ENCODE results near the gene SPINK9.
"Not testable (repeated sequence)": the region's sequence is repeated elsewhere in the genome, so short reads cannot be mapped to it uniquely, and the experiment has no call there.

SPINK9 gene, protein sequence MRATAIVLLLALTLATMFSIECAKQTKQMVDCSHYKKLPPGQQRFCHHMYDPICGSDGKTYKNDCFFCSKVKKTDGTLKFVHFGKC

DNA sequence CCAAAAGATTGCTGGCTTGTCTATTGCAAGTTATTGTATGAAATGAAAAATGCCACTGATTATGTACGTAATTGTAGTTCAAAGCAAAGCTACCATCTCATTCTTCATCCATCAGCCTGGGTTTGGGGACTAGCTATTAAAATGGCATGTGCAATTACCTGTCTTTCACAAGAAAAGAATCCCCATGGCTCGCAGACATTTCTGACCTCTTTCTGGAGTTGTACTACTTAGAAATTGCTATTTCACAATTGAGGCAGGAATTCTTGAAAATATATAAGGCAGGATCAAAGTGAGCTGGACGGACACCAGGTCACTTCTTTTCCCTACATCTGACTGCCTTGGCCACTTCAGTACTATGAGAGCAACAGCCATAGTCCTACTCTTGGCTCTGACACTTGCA is at the start of gene SPINK9:
SPINK9 (plus strand) TSS at position 301 of the 400 bp plus-strand sequence; CDS start at position 356, 55 bp downstream.
- Histone ChIP-seq H3K9ac (ENCODE audit: low read depth, low read length) (no peak within 1 kb of the TSS), H3K36me3 (ENCODE audit: insufficient read depth, low read length) (no peaks in the 10 kb centered on the region), H3K4me1 (ENCODE audit: insufficient read depth, low read length) (no peaks in the 10 kb centered on the region), H3K9me3 (ENCODE audit: control insufficient read depth, insufficient read depth, low read length) (no peaks in the 10 kb centered on the region; the same call in none of the 2 replicates)

DNA sequence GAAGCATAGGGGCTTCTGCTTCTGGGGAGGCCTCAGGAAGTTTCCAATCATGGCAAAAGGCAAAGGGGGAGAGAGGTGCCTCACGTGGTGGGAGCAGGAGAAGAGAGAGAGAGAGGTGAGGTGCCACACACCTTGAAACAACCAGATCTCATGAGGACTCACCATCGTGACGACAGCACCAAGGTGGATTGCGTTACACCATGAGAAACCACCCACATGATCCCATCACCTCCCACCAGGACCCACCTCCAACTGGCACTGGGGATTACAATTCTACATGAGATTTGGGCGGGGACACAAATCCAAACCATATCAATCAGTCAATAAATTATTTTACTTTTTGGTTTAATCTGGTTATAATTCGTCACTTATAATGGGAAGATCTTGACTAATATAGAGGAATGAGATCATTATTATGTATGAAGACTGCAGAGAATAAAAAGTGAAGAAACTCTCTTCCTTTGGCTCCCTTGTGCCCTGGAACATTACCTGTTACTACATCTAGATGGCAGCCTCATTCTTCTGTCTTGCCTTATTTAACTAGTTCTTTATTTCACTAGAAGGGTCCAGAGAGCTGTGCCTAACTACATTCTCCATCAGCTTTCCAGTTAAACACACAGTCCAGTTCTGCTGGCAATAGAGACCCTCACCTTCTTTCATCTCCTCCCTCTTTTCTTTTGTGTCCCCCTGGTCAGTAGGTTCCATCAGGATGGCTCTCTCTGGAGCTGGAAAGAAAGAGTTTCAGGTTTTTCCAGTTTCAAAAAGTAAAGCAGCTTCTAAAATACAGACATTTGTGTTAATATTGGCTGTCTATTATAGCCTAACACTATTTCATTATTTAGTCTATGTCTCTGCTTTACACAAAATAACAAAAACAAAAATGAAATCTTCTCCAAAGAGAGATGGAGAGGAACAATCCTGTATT is 44.8 kb upstream of the SPINK9 start:
- H3K9ac ChIP-seq (ENCODE audit: low read depth, low read length), result no peak overlapping the region
- H3K36me3 ChIP-seq (ENCODE audit: insufficient read depth, low read length), result no peaks in the 10 kb centered on the region
- no peaks in the 10 kb centered on the region for H3K9me3 ChIP-seq (ENCODE audit: control insufficient read depth, insufficient read depth, low read length)
- no peaks in the 10 kb centered on the region for H3K4me1 ChIP-seq (ENCODE audit: insufficient read depth, low read length)

DNA sequence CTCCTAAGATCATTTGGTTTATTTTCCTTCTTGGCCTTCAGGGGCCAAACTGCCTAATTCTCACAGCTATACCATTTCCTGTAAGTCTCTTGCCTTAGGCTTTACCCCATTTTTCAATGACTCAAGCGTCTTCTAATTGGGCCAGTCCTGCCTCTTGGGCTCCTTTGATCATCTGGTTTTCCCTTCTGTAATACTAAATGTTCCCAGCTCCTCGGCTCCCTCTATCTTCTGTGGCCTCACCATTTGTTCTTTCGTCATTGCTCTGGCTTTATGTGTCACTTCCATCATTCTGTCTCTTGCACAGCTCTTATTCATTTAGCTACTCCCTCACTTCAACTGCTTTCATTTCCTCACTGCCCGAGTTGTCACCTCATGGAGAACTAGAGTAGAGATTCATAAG is 37.6 kb upstream of the SPINK9 start:
- H3K9ac ChIP-seq (ENCODE audit: low read depth, low read length), result no peak overlapping the region
- no peaks in the 10 kb centered on the region for H3K9me3 ChIP-seq (ENCODE audit: control insufficient read depth, insufficient read depth, low read length)
- H3K36me3 ChIP-seq (ENCODE audit: insufficient read depth, low read length), result no peaks in the 10 kb centered on the region
- no peaks in the 10 kb centered on the region for H3K4me1 ChIP-seq (ENCODE audit: insufficient read depth, low read length)

DNA sequence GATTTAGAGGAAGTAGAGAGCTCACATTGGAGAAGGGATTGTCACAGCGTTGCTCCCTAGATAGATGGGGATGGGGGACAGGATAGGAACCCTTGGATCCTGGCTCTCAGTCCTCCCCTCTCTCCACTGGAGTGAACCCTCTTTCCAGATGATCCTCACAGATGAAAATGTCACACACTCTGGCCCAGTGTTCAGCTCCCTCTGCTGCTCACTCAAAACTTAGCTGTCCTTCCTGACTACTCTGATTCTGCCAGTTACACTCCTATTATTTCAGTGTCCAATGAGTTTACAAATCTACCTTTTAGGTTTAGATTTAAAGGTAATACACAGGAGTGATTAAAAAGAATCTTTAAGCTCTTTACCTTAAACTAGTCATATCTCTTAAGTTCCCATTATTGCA is 28.9 kb upstream of the SPINK9 start:
- Histone ChIP-seq H3K4me1 (ENCODE audit: insufficient read depth, low read length) (no peaks in the 10 kb centered on the region), H3K9me3 (ENCODE audit: control insufficient read depth, insufficient read depth, low read length) (no peaks in the 10 kb centered on the region), H3K9ac (ENCODE audit: low read depth, low read length) (no peak overlapping the region), H3K36me3 (ENCODE audit: insufficient read depth, low read length) (no peaks in the 10 kb centered on the region)

DNA sequence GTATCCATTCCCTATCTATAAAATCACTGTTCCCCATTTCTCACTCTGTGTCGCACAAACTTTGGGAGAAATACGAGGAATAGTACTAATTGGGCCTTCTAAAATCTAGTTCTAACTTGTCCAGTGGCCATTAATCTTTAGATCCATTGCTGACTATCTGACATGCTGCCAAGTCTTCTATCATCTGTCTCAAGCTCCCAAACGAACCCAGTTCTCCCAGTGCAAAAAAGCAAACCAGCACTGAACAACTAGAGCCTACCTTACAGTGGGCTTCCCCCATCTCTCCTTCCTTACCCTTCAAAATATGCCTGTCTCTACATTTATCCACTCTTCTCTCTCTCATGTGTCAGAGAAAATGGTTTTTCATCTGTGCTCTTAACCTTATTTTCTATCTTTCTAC is 26.3 kb upstream of the SPINK9 start:
- no peaks in the 10 kb centered on the region for H3K9me3 ChIP-seq (ENCODE audit: control insufficient read depth, insufficient read depth, low read length)
- no peaks in the 10 kb centered on the region for H3K36me3 ChIP-seq (ENCODE audit: insufficient read depth, low read length)
- no peak overlapping the region for H3K9ac ChIP-seq (ENCODE audit: low read depth, low read length)
- H3K4me1 ChIP-seq (ENCODE audit: insufficient read depth, low read length), result no peaks in the 10 kb centered on the region

DNA sequence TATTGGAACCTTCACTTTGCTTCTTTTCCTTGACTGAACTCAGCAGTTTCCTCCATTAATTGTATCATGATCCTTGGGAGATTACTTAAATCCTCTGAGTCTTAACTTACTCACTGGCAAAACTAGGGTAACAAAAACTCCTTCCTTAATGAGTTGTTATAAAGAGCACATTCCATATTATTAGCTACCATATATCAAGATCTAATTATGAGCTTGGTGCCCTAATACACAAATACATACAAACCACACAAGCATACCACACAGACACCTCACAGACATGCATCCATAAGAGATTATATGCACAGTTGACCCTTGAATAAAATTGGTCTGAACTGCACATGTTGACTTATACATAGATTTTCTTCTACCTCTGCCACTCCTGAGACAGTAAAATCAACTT is 25.6 kb upstream of the SPINK9 start:
- Histone ChIP-seq H3K36me3 (ENCODE audit: insufficient read depth, low read length) (no peaks in the 10 kb centered on the region), H3K9ac (ENCODE audit: low read depth, low read length) (no peak overlapping the region), H3K4me1 (ENCODE audit: insufficient read depth, low read length) (no peaks in the 10 kb centered on the region), H3K9me3 (ENCODE audit: control insufficient read depth, insufficient read depth, low read length) (no peaks in the 10 kb centered on the region)

DNA sequence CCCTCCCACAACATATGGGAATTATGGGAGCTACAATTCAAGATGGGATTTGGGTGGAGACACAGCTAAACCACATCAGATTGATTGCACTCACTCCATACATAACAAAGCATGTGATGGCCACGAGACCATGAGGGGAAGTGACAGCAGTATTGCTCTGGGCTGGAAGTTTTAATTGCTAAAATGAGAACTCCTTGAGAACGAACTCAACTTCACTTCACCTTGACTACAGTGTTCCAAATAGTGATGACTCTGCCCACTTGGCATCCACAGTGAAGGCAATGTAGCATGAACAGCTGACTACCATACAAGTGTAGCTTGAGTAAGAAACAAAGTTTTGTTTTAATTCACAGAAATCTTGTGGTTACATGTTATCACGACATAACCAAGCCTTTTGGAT is 23.9 kb upstream of the SPINK9 start:
- no peak overlapping the region for H3K9ac ChIP-seq (ENCODE audit: low read depth, low read length)
- H3K9me3 ChIP-seq (ENCODE audit: control insufficient read depth, insufficient read depth, low read length), result no peaks in the 10 kb centered on the region
- H3K4me1 ChIP-seq (ENCODE audit: insufficient read depth, low read length), result no peaks in the 10 kb centered on the region
- no peaks in the 10 kb centered on the region for H3K36me3 ChIP-seq (ENCODE audit: insufficient read depth, low read length)

DNA sequence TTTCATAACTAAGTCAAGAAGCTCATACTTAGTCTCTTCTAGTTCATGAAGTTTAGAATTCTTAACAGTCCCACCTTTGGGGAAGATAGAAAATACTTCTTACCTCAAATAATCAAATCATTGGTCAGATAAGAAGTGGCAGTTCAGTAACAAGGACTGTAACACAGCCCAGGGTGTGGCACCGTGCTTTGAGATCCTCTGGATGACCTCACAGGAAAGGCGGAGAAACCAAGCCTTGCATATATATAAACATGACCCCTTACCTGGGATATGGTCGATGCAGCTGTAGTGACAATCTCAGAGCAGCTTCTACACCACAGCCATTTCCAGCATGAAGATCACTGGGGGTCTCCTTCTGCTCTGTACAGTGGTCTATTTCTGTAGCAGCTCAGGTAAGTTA is 23.2 kb upstream of the SPINK9 start, which contains the start of gene SPINK7:
SPINK7 (plus strand) TSS at position 271 of the 400 bp plus-strand sequence; CDS start at position 332, 61 bp downstream.
- H3K36me3 ChIP-seq (ENCODE audit: insufficient read depth, low read length), result no peaks in the 10 kb centered on the region
- H3K9ac ChIP-seq (ENCODE audit: low read depth, low read length), result no peak within 1 kb of the TSS
- H3K4me1 ChIP-seq (ENCODE audit: insufficient read depth, low read length), result no peaks in the 10 kb centered on the region
- no peaks in the 10 kb centered on the region for H3K9me3 ChIP-seq (ENCODE audit: control insufficient read depth, insufficient read depth, low read length)

DNA sequence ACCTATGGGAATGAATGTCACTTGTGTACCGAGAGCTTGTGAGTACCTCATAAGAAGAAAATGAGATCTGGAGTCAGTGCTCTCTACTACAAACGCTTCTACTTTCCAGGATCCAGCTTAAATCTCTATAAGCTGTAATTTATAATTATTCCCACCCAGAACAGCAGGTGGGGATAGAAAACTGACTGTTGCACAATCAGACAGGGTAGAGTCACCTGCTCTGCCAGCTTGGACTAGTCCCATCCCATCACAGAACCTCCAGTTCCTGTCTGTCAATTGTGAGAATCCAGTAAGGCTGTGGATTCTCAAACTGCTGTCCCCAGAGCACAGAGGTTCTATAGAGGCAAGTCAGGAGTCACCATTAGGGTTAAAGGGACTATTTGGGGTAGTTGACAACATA is 21.2 kb upstream of the SPINK9 start:
- Histone ChIP-seq H3K36me3 (ENCODE audit: insufficient read depth, low read length) (no peaks in the 10 kb centered on the region), H3K9ac (ENCODE audit: low read depth, low read length) (no peak overlapping the region), H3K9me3 (ENCODE audit: control insufficient read depth, insufficient read depth, low read length) (no peaks in the 10 kb centered on the region), H3K4me1 (ENCODE audit: insufficient read depth, low read length) (no peaks in the 10 kb centered on the region)

DNA sequence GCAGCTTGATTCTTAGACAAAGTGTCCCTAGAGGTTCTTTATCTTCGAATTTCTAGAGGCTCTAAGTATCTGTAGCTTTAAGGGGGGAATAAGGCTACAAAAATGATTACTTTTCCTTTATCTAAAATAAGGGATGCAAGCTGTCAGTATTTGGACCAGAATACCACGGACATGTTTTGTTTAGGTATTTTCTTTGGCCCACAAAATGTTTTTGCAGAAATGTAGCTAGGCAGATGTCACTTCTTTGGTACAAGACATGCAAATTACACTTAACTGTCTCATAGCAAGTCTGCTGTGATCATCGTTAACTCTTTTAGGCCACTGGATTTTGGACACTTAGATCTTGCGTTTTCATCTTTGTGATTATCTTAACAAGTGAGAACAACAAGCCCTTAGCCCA is 20.6 kb upstream of the SPINK9 start:
- H3K4me1 ChIP-seq (ENCODE audit: insufficient read depth, low read length), result no peaks in the 10 kb centered on the region
- no peaks in the 10 kb centered on the region for H3K36me3 ChIP-seq (ENCODE audit: insufficient read depth, low read length)
- no peak overlapping the region for H3K9ac ChIP-seq (ENCODE audit: low read depth, low read length)
- H3K9me3 ChIP-seq (ENCODE audit: control insufficient read depth, insufficient read depth, low read length), result no peaks in the 10 kb centered on the region

DNA sequence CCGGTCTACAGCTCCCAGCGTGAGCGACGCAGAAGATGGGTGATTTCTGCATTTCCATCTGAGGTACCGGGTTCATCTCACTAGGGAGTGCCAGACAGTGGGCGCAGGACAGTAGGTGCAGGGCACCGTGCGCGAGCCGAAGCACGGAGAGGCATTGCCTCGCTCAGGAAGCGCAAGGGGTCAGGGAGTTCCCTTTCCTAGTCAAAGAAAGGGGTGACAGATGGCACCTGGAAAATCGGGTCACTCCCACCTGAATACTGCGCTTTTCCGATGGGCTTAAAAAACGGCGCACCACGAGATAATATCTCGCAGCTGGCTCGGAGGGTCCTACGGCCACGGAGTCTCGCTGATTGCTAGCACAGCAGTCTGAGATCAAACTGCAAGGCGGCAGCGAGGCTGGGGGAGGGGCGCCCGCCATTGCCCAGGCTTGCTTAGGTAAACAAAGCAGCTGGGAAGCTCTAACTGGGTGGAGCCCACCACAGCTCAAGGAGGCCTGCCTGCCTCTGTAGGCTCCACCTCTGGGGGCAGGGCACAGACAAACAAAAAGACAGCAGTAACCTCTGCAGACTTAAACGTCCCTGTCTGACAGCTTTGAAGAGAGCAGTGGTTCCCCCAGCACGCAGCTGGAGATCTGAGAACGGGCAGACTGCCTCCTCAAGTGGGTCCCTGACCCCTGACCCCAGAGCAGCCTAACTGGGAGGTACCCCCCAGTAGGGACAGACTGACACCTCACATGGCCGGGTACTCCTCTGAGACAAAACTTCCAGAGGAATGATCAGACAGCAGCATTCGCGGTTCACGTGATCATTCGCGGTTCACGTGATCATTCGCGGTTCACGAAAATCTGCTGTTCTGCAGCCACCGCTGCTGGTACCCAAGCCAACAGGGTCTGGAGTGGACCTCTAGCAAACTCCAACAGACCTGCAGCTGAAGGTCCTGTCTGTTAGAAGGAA is 15.1 kb upstream of the SPINK9 start:
- not testable (repeated sequence) for H3K4me1 ChIP-seq (ENCODE audit: insufficient read depth, low read length); H3K36me3 ChIP-seq (ENCODE audit: insufficient read depth, low read length); H3K9me3 ChIP-seq (ENCODE audit: control insufficient read depth, insufficient read depth, low read length)
- H3K9ac ChIP-seq (ENCODE audit: low read depth, low read length), result peak overlapping the region; percentile 68

DNA sequence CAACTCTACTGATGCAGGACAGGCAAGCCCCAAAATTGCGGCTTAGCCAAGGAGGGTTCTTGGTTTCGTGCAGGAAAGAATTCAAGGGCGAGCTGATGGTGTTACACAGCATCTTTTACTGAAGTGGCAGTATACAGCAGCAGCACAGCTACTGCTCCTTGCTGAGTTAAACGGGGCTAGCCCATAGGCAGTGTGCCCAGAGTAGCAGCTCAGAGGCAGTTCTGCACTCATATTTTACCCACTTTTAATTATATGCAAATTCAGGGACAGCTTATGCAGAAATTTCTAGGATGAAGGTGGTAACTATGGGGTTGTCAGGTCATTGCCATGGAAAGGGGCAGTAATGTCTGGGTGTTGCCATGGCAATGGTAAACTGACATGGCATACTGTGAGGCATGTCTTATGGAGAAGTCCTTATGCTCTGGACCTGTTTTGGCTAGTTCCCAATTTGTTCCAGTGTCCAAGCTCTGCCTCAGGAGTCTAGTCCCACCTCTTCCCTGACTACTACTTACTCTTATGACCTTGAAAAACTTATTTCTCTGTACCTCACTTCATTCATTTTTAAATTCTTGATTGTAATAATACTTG is 2.0 kb upstream of the SPINK9 start:
- Histone ChIP-seq H3K36me3 (ENCODE audit: insufficient read depth, low read length) (no peaks in the 10 kb centered on the region), H3K4me1 (ENCODE audit: insufficient read depth, low read length) (no peaks in the 10 kb centered on the region), H3K9ac (ENCODE audit: low read depth, low read length) (no peak overlapping the region), H3K9me3 (ENCODE audit: control insufficient read depth, insufficient read depth, low read length) (no peaks in the 10 kb centered on the region; the same call in none of the 2 replicates)

DNA sequence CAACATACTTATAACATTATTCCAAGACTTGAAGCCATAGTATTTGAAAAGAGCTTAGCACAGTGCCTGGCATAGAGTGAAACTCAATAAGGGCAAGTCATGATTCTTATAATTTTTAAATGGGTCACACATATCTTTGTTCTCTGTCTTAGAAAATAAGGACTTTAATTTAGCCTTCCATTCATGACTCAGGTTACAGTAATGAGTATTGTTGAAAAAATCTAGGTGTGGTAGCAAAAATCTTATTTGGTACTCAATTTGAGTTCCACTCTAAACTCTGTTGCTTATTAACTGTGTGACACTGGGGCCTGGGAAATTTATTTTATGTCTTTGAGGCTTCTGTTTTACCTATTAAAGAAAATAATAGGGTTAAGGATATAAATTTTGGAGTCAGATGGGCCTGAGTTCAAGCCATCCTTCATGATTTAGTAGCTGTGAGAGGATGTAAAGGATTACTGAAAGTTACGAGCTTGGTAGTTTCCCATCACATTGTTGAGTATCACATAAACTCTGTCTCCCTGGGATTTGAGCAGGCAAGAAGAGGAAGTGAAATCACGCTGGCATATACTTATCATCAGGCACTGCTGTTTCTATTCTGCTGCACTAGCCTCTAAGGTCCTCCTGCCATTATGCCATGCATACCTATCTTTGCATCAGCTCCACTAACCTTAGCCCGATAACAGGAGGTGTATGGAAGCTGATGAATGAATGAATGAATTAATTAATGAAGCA is 1.5 kb downstream of the SPINK9 start:
- H3K9me3 ChIP-seq (ENCODE audit: control insufficient read depth, insufficient read depth, low read length), result no peaks in the 10 kb centered on the region; the same call in none of the 2 replicates
- H3K9ac ChIP-seq (ENCODE audit: low read depth, low read length), result no peak overlapping the region
- H3K4me1 ChIP-seq (ENCODE audit: insufficient read depth, low read length), result no peaks in the 10 kb centered on the region
- H3K36me3 ChIP-seq (ENCODE audit: insufficient read depth, low read length), result no peaks in the 10 kb centered on the region
